ENCODE measurements around the gene ZNF322.

Gene ZNF322

GRCh38 chr6:26657256-26657655 lies 2.3 kb downstream of the ZNF322 start:
- Histone ChIP-seq H3K4me3 (ENCODE audit: low read depth in 1 of 2, low read length in 2 of 2) (no peak overlapping the region), H3K27ac (ENCODE audit: low read length) (no peak overlapping the region), H3K27me3 (ENCODE audit: low read depth, low read length) (no peaks in the 10 kb centered on the region), H3K9me3 (ENCODE audit: control insufficient read depth in 1 of 2, low read length in 2 of 2) (no peaks in the 10 kb centered on the region), H3K36me3 (ENCODE audit: control insufficient read depth in 1 of 2, insufficient read depth in 2 of 2, low read length in 2 of 2) (peaks cover 7 to 26% of the 10 kb centered on the region in 2 donors), H3K4me1 (ENCODE audit: control insufficient read depth in 1 of 2, insufficient read depth in 2 of 2, low read length in 2 of 2) (peaks cover 14 to 21% of the 10 kb centered on the region in 2 donors)

DNA sequence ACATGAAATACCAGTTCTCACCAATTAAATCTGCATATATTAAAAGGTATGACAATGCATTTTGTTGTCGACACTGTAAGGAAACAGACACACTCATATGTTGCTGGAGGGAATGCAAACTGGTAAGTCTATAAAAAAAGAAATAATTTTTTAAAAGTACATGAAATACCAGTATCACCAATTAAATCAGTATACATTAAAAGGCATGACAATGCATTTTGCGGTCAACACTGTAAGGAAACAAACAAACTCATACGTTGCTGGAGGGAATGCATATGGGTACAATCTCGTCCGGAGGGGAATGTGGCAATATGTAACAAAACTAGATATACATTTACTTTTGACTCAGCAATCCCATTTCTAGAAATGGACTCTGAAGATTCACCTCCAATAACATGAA lies 6.5 kb downstream of the ZNF322 start:
- Histone ChIP-seq H3K36me3 (ENCODE audit: control insufficient read depth in 1 of 2, insufficient read depth in 2 of 2, low read length in 2 of 2) (peaks cover 17 to 26% of the 10 kb centered on the region in 2 donors), H3K27ac (ENCODE audit: low read length) (no peak overlapping the region), H3K4me1 (ENCODE audit: control insufficient read depth in 1 of 2, insufficient read depth in 2 of 2, low read length in 2 of 2) (peaks cover 8 to 10% of the 10 kb centered on the region in 2 donors), H3K27me3 (ENCODE audit: low read depth, low read length) (no peaks in the 10 kb centered on the region), H3K4me3 (ENCODE audit: low read depth in 1 of 2, low read length in 2 of 2) (no peak overlapping the region), H3K9me3 (ENCODE audit: control insufficient read depth in 1 of 2, low read length in 2 of 2) (no peaks in the 10 kb centered on the region)

DNA sequence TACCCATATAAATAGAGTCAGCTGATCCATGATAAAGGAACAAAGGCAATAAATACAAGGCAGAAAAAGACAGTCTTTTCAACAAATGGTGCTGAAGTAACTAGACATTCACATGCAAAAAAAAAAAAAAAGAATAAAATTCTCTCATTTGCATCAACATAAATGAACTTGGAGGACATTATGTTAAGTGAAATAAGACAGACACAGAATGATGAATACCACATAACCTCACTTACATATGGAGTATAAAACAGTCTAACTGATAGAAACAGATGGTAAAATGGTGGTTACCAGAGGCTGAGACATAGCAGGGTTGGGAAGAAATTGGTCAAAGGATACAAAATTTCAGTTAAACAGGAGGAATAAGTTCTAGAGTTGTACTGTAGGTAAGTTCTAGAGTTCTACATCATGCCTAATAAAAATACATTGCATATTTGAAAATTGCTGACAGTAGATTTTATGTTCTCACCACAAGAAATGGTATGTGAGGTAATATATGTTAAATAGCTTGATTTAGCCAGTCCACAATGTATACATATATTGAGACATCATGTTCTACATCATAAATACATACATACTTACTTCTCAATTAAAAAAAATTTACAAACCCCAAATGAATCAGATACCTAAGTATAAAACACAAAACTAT lies 8.3 kb downstream of the ZNF322 start:
- Histone ChIP-seq H3K27ac (ENCODE audit: low read length) (no peak overlapping the region), H3K4me3 (ENCODE audit: low read depth in 1 of 2, low read length in 2 of 2) (no peak overlapping the region), H3K4me1 (ENCODE audit: control insufficient read depth in 1 of 2, insufficient read depth in 2 of 2, low read length in 2 of 2) (no peaks in the 10 kb centered on the region), H3K36me3 (ENCODE audit: control insufficient read depth in 1 of 2, insufficient read depth in 2 of 2, low read length in 2 of 2) (peaks cover 14 to 17% of the 10 kb centered on the region in 2 donors), H3K9me3 (ENCODE audit: control insufficient read depth in 1 of 2, low read length in 2 of 2) (no peaks in the 10 kb centered on the region), H3K27me3 (ENCODE audit: low read depth, low read length) (no peaks in the 10 kb centered on the region)

- Histone ChIP-seq H3K9me3 (ENCODE audit: control insufficient read depth in 1 of 2, low read length in 2 of 2) (no peaks in the 10 kb centered on the region), H3K36me3 (ENCODE audit: control insufficient read depth in 1 of 2, insufficient read depth in 2 of 2, low read length in 2 of 2) (peaks cover 16 to 24% of the 10 kb centered on the region in 2 donors), H3K4me1 (ENCODE audit: control insufficient read depth in 1 of 2, insufficient read depth in 2 of 2, low read length in 2 of 2) (no peaks in the 10 kb centered on the region), H3K27me3 (ENCODE audit: low read depth, low read length) (no peaks in the 10 kb centered on the region), H3K27ac (ENCODE audit: low read length) (no peak overlapping the region), H3K4me3 (ENCODE audit: low read depth in 1 of 2, low read length in 2 of 2) (no peak overlapping the region)
These were observed 13.5 kb downstream of the ZNF322 start for GRCh38 chr6:26646074-26646473.

DNA sequence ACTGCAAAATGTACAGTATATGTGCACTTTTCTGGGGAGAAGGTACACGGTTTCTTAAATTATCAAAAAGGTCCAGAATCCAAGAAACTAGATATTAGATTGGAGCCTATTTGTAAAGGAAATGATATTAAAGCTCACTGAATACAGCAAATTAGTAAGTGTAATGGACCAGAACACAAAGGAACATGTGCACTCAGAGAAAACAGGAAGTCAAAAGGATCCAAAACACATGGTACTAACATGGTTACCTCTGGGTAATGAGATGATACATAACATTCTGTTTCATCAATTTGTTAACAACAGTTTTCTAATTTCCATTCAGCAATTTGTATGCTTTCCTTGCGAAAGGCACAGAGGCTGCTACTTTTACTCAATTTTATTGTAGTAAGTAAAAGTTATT lies 18.7 kb downstream of the ZNF322 start:
- Histone ChIP-seq H3K36me3 (ENCODE audit: control insufficient read depth in 1 of 2, insufficient read depth in 2 of 2, low read length in 2 of 2) (peaks cover 37 to 48% of the 10 kb centered on the region in 2 donors), H3K9me3 (ENCODE audit: control insufficient read depth in 1 of 2, low read length in 2 of 2) (peaks cover 7 to 17% of the 10 kb centered on the region in 2 donors), H3K27me3 (ENCODE audit: low read depth, low read length) (no peaks in the 10 kb centered on the region), H3K4me1 (ENCODE audit: control insufficient read depth in 1 of 2, insufficient read depth in 2 of 2, low read length in 2 of 2) (no peaks in the 10 kb centered on the region), H3K27ac (ENCODE audit: low read length) (no peak overlapping the region), H3K4me3 (ENCODE audit: low read depth in 1 of 2, low read length in 2 of 2) (no peak overlapping the region)

GRCh38 chr6:26629359-26629758 lies 30.2 kb downstream of the ZNF322 start:
- Histone ChIP-seq H3K27ac (ENCODE audit: low read length) (no peak overlapping the region), H3K4me1 (ENCODE audit: control insufficient read depth in 1 of 2, insufficient read depth in 2 of 2, low read length in 2 of 2) (no peaks in the 10 kb centered on the region), H3K9me3 (ENCODE audit: control insufficient read depth in 1 of 2, low read length in 2 of 2) (peaks cover 0 to 4% of the 10 kb centered on the region in 2 donors), H3K36me3 (ENCODE audit: control insufficient read depth in 1 of 2, insufficient read depth in 2 of 2, low read length in 2 of 2) (peaks cover 0 to 9% of the 10 kb centered on the region in 2 donors), H3K4me3 (ENCODE audit: low read depth in 1 of 2, low read length in 2 of 2) (no peak overlapping the region), H3K27me3 (ENCODE audit: low read depth, low read length) (no peaks in the 10 kb centered on the region)

DNA sequence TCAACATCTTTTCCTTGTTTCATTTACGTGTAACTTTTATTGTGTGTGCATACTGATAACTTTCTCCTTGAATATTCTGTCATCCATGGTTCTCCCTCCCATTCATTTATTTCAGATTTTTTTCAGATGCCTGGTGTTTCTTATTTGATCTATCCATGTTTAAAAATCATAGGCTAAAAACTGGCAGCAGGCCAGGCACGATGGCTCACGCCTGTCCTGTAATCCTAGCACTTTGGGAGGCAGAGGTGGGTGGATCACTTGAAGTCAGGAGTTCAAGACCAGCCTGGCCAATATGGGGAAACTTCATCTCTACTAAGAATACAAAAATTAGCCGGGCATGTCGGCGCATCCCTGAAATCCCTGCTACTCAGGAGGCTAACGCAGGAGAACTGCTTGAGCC lies 31.7 kb downstream of the ZNF322 start:
- no peaks in the 10 kb centered on the region for H3K4me1 ChIP-seq (ENCODE audit: control insufficient read depth in 1 of 2, insufficient read depth in 2 of 2, low read length in 2 of 2)
- H3K4me3 ChIP-seq (ENCODE audit: low read depth in 1 of 2, low read length in 2 of 2): no peak overlapping the region
- H3K9me3 ChIP-seq (ENCODE audit: control insufficient read depth in 1 of 2, low read length in 2 of 2): peaks cover 0 to 4% of the 10 kb centered on the region in 2 donors
- H3K36me3 ChIP-seq (ENCODE audit: control insufficient read depth in 1 of 2, insufficient read depth in 2 of 2, low read length in 2 of 2): no peaks in the 10 kb centered on the region
- H3K27ac ChIP-seq (ENCODE audit: low read length): no peak overlapping the region
- H3K27me3 ChIP-seq (ENCODE audit: low read depth, low read length): no peaks in the 10 kb centered on the region

GRCh38 chr6:26624557-26624956 lies 35.0 kb downstream of the ZNF322 start:
- no peak overlapping the region for H3K4me3 ChIP-seq (ENCODE audit: low read depth in 1 of 2, low read length in 2 of 2)
- peaks cover 0 to 4% of the 10 kb centered on the region in 2 donors for H3K9me3 ChIP-seq (ENCODE audit: control insufficient read depth in 1 of 2, low read length in 2 of 2)
- no peaks in the 10 kb centered on the region for H3K4me1 ChIP-seq (ENCODE audit: control insufficient read depth in 1 of 2, insufficient read depth in 2 of 2, low read length in 2 of 2)
- H3K27me3 ChIP-seq (ENCODE audit: low read depth, low read length): no peaks in the 10 kb centered on the region
- no peak overlapping the region for H3K27ac ChIP-seq (ENCODE audit: low read length)
- H3K36me3 ChIP-seq (ENCODE audit: control insufficient read depth in 1 of 2, insufficient read depth in 2 of 2, low read length in 2 of 2): no peaks in the 10 kb centered on the region

- Histone ChIP-seq H3K4me1 (ENCODE audit: control insufficient read depth in 1 of 2, insufficient read depth in 2 of 2, low read length in 2 of 2) (no peaks in the 10 kb centered on the region), H3K4me3 (ENCODE audit: low read depth in 1 of 2, low read length in 2 of 2) (no peak overlapping the region), H3K9me3 (ENCODE audit: control insufficient read depth in 1 of 2, low read length in 2 of 2) (peaks cover 0 to 4% of the 10 kb centered on the region in 2 donors), H3K27ac (ENCODE audit: low read length) (no peak overlapping the region), H3K36me3 (ENCODE audit: control insufficient read depth in 1 of 2, insufficient read depth in 2 of 2, low read length in 2 of 2) (no peaks in the 10 kb centered on the region), H3K27me3 (ENCODE audit: low read depth, low read length) (no peaks in the 10 kb centered on the region)
These were observed 36.1 kb downstream of the ZNF322 start for GRCh38 chr6:26623339-26623859.

- peak overlapping the region; percentile 34 to 57 for H3K4me3 ChIP-seq (ENCODE audit: low read depth in 1 of 2, low read length in 2 of 2)
- H3K36me3 ChIP-seq (ENCODE audit: control insufficient read depth in 1 of 2, insufficient read depth in 2 of 2, low read length in 2 of 2): no peaks in the 10 kb centered on the region
- peaks cover 0 to 5% of the 10 kb centered on the region in 2 donors for H3K9me3 ChIP-seq (ENCODE audit: control insufficient read depth in 1 of 2, low read length in 2 of 2)
- H3K4me1 ChIP-seq (ENCODE audit: control insufficient read depth in 1 of 2, insufficient read depth in 2 of 2, low read length in 2 of 2): peaks cover 0 to 17% of the 10 kb centered on the region in 2 donors
- H3K27me3 ChIP-seq (ENCODE audit: low read depth, low read length): peaks cover 32% of the 10 kb centered on the region
- no peak overlapping the region for H3K27ac ChIP-seq (ENCODE audit: low read length)
These were observed 45.6 kb downstream of the ZNF322 start for GRCh38 chr6:26613689-26614683.

DNA sequence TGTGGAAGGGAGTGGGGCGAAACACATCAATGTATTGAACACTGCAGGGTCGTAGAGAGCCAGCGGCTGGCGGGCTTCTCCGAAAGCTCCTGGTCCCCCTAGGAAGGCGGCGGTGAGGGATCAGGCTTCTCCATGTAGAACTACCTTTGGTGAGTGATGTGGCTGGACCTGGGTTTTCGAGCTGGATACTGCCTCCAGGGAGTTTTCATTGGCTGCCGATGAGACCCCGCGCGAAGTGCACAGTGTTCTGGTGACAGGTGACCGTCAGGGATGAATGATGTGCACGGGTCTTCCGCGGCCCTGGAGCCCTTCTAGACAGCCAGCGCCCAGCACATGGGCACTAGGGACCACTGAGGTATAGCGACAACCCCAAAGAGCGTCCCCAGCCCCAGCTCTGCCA lies 46.3 kb downstream of the ZNF322 start:
- Histone ChIP-seq H3K36me3 (ENCODE audit: control insufficient read depth in 1 of 2, insufficient read depth in 2 of 2, low read length in 2 of 2) (no peaks in the 10 kb centered on the region), H3K4me3 (ENCODE audit: low read depth in 1 of 2, low read length in 2 of 2) (no peak overlapping the region), H3K27ac (ENCODE audit: low read length) (no peak overlapping the region), H3K27me3 (ENCODE audit: low read depth, low read length) (peaks cover 32% of the 10 kb centered on the region), H3K4me1 (ENCODE audit: control insufficient read depth in 1 of 2, insufficient read depth in 2 of 2, low read length in 2 of 2) (peaks cover 0 to 17% of the 10 kb centered on the region in 2 donors), H3K9me3 (ENCODE audit: control insufficient read depth in 1 of 2, low read length in 2 of 2) (peaks cover 0 to 5% of the 10 kb centered on the region in 2 donors)

All from muscle layer of duodenum (tissue), 2 donors.